SKM-1 (cell line): ENCODE data around the gene CYP4F3.
"Not testable (repeated sequence)": the region's sequence is repeated elsewhere in the genome, so short reads cannot be mapped to it uniquely, and the experiment has no call there.

Experiments
- DNase-seq: peaks from one replicate; lab custom pipeline; 2025; ENCODE audit not compliant: unreplicated experiment; lab: John Stamatoyannopoulos, UW

Gene CYP4F3

GRCh38 chr19:15629003-15629880 is 11.5 kb upstream of the CYP4F3 start:
- DNase-seq, result peak; percentile 34

DNA sequence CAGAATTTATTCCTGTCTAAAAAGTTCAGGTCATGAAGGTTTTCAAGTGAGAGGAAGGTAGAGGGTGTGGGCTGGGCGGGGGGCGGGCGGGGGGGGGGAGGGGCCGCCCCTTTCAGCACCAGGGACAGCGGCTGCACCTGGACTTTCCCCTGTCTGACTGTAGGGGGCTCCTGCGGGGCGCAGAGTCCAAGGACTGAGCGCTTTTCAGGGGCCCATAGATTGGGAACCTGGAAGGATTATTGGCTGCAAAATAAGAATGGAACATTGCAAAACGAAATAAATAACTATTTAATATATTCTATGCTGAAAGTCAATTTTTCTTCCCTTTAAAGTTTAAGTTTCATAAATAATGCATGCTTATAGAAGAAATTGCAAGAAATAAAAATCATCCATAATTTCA is 8.9 kb upstream of the CYP4F3 start:
- DNase-seq, result no peak

DNA sequence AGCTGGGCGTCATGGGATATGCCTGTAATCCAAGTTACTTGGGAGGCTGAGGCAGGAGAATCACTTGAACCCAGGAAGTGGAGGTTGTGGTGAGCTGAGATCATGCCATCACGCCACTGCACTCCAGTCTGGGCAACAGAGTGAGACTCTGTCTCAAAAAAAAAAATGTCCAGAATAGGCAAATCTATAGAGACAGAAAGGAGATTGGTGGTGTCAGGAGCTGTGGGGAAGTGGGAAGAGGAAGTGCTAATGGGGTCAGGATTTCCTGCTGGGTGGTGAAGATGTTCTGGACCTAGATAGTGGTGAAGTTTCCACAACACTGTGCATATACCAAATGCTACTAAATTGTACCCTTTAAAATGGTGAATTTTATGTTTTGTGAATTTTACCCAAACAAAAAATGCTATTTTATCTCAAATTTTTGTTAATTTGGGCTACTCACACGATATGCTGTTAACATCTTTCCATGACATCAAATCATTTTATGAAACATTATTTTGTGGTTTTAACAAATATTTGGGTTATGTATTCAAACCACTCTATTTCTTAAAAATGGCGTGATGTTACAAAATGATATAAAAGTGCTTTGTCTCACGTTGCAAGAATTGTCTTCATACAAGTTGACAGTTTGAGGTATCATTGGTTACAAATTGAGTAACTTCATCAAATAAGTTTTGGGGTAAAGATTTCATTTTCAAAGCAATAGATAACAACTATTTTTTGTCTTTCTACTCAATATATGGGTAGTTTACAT is 7.4 kb upstream of the CYP4F3 start:
- peak; percentile 95 for DNase-seq

DNA sequence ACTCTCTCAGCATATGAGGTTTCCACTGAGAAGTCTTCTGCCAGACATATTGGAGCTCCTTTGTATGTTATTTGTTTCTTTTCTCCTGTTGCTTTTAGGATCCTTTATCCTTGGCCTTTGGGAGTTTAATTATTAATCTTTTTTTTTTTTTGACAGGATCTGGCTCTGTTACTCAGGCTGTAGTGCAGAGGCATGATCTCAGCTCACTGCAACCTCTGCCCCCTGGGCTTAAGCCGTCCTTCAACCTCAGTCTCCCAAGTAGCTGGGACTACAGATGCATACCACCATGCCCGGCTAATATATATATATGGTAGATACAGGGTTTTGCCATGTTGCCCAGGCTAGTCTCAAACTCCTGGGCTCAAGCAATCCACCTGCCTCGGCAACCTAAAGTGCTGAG is 6.6 kb upstream of the CYP4F3 start:
- DNase-seq, result no peak

DNA sequence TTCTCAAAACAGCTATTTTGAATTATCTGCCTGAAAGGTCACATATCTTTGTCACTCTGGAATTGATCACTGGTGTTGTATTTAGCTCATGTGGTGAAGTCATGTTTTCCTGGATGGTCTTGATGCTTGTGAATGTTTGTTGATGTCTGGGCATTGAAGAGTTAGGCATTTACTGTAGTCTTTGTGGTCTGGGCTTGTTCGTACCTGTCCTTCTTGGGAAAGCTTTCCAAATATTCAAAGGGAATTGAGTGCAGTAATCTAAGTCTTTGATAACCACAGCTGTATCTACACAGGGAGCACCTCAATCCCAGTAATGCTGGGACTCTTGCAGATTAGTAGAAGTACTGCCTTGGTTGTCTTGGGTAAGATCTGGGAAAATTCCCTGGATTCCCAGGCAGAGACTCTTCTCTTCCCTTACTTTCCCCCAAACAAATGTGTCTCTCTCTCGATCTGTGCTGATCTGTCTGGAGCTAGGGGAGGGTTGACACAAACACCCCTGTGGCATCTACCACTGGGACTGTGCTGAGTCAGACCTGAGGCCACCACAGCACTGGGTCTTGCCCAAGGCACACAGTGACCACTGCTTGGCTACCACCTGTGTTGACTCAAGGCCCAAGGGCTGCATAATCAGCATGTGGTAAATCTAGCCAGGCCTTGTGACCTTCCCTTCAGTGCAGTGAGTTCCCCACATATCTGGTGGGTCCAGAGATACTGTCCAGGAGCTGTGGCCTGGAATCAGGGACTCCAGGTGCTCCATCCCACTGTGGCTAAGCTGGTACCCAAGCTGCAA is 5.5 kb upstream of the CYP4F3 start:
- DNase-seq, result no peak

DNA sequence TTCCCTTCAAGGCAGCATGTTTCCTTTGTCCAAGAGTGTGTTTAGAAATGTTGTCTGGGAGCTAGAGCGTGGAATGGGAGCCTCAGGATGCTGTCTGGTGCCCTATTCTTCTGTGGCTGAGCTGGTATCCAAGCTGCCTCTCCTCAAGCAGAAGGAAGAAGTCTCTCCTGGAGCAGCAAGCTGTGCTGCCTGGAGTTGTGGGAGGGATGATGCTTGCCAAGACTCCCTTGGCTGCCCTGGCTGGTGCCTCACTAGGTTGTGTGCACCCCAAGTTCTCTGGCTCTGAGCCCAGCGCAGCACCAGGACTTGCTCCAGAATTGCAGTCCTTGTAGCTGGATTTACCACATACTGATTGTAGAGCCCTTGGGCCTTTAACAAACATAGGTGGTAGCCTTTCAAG is 4.7 kb upstream of the CYP4F3 start:
- DNase-seq, result no peak

DNA sequence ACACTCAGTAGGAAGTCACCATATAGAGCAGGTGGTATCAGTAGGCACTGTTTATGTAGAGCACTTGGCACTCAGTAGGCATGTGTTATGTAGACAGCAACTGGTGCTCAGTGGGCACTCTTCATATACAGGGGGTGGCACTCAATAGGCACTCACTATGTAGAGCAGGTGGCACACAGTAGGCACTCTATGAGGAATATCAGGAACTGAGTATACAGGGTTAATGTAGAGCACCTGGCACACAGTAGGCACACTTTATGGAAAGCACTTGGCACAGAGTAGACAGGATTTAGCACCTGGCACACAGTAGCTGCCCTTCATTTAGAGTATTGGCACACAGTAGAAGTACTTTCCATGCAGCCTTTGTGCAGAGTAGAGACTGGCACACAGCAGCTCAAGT is 1.1 kb upstream of the CYP4F3 start:
- DNase-seq, result no peak

GRCh38 chr19:15640904-15641597 is 354 bp downstream of the CYP4F3 start:
- DNase-seq, result no peak

- peak; percentile 93 for DNase-seq
These were observed 1.3 kb downstream of the CYP4F3 start for GRCh38 chr19:15641901-15642491.

GRCh38 chr19:15642807-15643206 is 2.1 kb downstream of the CYP4F3 start:
- DNase-seq, result no peak

DNA sequence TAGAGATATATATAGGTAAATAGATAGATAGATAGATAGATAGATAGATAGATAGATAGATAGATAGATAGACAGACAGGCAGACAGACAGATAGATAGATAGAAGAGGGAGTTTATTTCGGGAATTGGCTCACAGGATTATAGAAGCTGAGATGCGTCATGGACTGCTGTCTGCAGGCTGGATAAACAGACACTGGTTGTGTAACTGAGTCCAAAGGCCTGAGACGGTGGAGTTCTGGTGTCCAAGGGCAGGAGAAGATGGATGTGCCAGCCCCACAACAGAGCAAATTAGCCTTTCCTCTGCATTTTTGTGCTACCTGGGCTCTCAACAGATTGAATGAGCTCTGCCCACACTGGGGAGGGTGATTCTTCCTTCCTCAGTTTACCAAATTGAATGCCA is 2.7 kb downstream of the CYP4F3 start:
- DNase-seq, result no peak

- no peak for DNase-seq
These were observed 3.5 kb downstream of the CYP4F3 start for GRCh38 chr19:15644066-15644741.

- no peak for DNase-seq
These were observed 4.1 kb downstream of the CYP4F3 start for GRCh38 chr19:15644816-15645215.

GRCh38 chr19:15649526-15649925 is 8.8 kb downstream of the CYP4F3 start:
- DNase-seq, result no peak

DNA sequence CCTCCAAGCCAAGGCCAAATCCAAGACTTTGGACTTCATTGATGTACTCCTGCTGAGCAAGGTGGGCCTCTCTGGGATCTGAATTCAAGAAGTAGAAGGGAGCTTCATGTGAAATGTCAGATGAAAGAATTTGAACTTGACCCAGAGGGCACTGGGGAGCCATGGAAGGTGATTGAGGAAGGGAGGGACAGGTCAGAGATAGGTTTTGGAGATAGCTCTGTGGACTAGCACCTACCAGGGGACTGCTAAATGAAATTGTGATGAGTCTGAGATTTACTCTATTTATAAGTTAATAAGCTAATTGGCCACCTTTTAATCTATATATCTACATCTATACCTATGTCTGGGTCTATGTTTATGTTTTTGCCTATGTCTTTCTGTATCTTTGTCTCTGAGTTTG is 9.4 kb downstream of the CYP4F3 start:
- DNase-seq, result not testable (repeated sequence)

GRCh38 chr19:15651791-15652190 is 11.1 kb downstream of the CYP4F3 start:
- DNase-seq, result no peak

GRCh38 chr19:15652559-15653278 is 12.0 kb downstream of the CYP4F3 start:
- no peak for DNase-seq

- DNase-seq, result no peak
These were observed 15.8 kb downstream of the CYP4F3 start for GRCh38 chr19:15656467-15656866.

DNA sequence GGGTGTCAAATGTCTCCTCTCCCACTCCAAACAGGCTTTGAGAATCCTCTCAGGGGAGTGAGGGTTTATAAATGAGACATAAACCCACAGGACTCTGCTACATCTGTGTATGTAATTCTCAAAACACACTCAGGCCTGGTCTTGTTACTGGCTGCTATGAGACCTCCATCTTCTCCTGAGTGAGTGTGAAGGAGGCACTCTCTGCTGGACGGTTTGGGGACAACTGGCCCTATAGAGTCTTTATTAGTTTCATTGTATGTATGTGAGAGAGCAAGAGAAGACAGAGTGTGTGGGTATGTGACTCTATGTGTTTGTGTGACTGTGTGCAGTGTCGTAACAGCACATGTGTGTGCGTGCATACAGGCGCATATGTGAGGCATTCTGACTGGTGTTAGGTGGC is 22.6 kb downstream of the CYP4F3 start:
- DNase-seq, result no peak
